OCI-LY1 (cell line): ENCODE data around the gene LMX1A.

Experiments used
- H2AFZ ChIP-seq: fragments of 200-600 bp; sonication (generic), shearing (Covaris generic); 2 replicates; pipeline ENCODE4 v1.6.0; 2014; ENCODE audit warnings: antibody characterized with exemption, mild to moderate bottlenecking, low read length
- H3F3A ChIP-seq: fragments of 200-600 bp; sonication (generic), shearing (Covaris generic); 2 replicates; pipeline ENCODE4 v1.6.0; 2014; ENCODE audit warnings: mild to moderate bottlenecking, antibody characterized with exemption, low read length, moderate library complexity; ENCODE audit not compliant: insufficient read depth
- H3K27ac ChIP-seq: fragments of 200-600 bp; sonication (generic); 2 replicates; pipeline ENCODE4 v1.5.1; 2014; ENCODE audit warnings: low read length, mixed run types, mild to moderate bottlenecking, low read depth; ENCODE audit not compliant: poor library complexity, severe bottlenecking
- H3K27me3 ChIP-seq: fragments of 200-600 bp; sonication (generic); 2 replicates; pipeline ENCODE4 v1.6.0; 2014; ENCODE audit warnings: antibody characterized with exemption, mild to moderate bottlenecking, low read length, moderate library complexity; ENCODE audit not compliant: insufficient read depth
- H3K36me3 ChIP-seq: fragments of 200-600 bp; sonication (generic); 2 replicates; pipeline ENCODE4 v1.6.1; 2014; ENCODE audit warnings: mild to moderate bottlenecking, antibody characterized with exemption, low read length, moderate library complexity, mixed read lengths; ENCODE audit not compliant: insufficient read depth
- H3K4me1 ChIP-seq: fragments of 200-600 bp; sonication (generic); 2 replicates; pipeline ENCODE4 v1.5.1; 2014; ENCODE audit warnings: mild to moderate bottlenecking, low read length, moderate library complexity; ENCODE audit not compliant: insufficient read depth, severe bottlenecking
- H3K4me2 ChIP-seq: fragments of 200-600 bp; sonication (generic), shearing (Covaris generic); 2 replicates; pipeline ENCODE4 v1.6.1; 2014; ENCODE audit warnings: low read length
- H3K4me3 ChIP-seq: fragments of 200-600 bp; sonication (generic); 2 replicates; pipeline ENCODE4 v1.5.1; 2014; ENCODE audit warnings: low read length, low read depth, mild to moderate bottlenecking, mixed read lengths; ENCODE audit not compliant: poor library complexity, severe bottlenecking
- H3K79me2 ChIP-seq: fragments of 200-600 bp; shearing (Covaris generic); 2 replicates; pipeline ENCODE4 v1.6.1; 2016; ENCODE audit warnings: mixed run types, low read length, mixed read lengths; ENCODE audit not compliant: insufficient read depth
- H3K9ac ChIP-seq: fragments of 200-600 bp; sonication (generic), shearing (Covaris generic); 2 replicates; pipeline ENCODE4 v1.6.1; 2014; ENCODE audit warnings: mild to moderate bottlenecking, low read length, mixed read lengths
- H3K9me2 ChIP-seq: fragments of 200-600 bp; sonication (generic), shearing (Covaris generic); 2 replicates; pipeline ENCODE4 v1.6.1; 2014; ENCODE audit warnings: low read depth, mild to moderate bottlenecking, low read length, mixed read lengths
- H3K9me3 ChIP-seq: fragments of 200-600 bp; shearing (Covaris generic); 2 replicates; pipeline ENCODE4 v1.6.1; 2014; ENCODE audit warnings: low read length, mixed read lengths
- H4K20me1 ChIP-seq: fragments of 200-600 bp; sonication (generic), shearing (Covaris generic); 2 replicates; pipeline ENCODE4 v1.6.0; 2016; ENCODE audit warnings: mild to moderate bottlenecking, low read length; ENCODE audit not compliant: insufficient read depth
- EZH2 ChIP-seq: fragments of 200-600 bp; sonication (generic), shearing (Covaris generic); IDR thresholded peaks from 2 replicates; pipeline ENCODE4 v1.8.0; 2017; ENCODE audit warnings: borderline replicate concordance, mixed run types, mild to moderate bottlenecking, antibody characterized with exemption, low read length, moderate library complexity, mixed read lengths
- TF ChIP-seq, protein P1 (sequence below): fragments of 200-600 bp; sonication (generic), shearing (Covaris generic); IDR thresholded peaks from 2 replicates; pipeline ENCODE4 v1.5.1; 2017; ENCODE audit warnings: mild to moderate bottlenecking, antibody characterized with exemption, low read length, moderate library complexity, mixed read lengths

LMX1A gene

GRCh38 chr1:165345502-165345901, 11.0 kb downstream of the LMX1A start:
- Histone ChIP-seq H3K36me3 (no peaks in the 10 kb centered on the region), H3K27ac (no peak overlapping the region), H3K9ac (no peak overlapping the region), H3K27me3 (no peaks in the 10 kb centered on the region), H2AFZ (no peak overlapping the region), H3K4me1 (no peaks in the 10 kb centered on the region), H3F3A (no peaks in the 10 kb centered on the region), H3K4me3 (no peak overlapping the region), H3K4me2 (no peak overlapping the region), H3K9me3 (no peaks in the 10 kb centered on the region), H4K20me1 (no peaks in the 10 kb centered on the region), H3K9me2 (no peaks in the 10 kb centered on the region), H3K79me2 (no peaks in the 10 kb centered on the region)
- TF ChIP-seq, protein P1, sequence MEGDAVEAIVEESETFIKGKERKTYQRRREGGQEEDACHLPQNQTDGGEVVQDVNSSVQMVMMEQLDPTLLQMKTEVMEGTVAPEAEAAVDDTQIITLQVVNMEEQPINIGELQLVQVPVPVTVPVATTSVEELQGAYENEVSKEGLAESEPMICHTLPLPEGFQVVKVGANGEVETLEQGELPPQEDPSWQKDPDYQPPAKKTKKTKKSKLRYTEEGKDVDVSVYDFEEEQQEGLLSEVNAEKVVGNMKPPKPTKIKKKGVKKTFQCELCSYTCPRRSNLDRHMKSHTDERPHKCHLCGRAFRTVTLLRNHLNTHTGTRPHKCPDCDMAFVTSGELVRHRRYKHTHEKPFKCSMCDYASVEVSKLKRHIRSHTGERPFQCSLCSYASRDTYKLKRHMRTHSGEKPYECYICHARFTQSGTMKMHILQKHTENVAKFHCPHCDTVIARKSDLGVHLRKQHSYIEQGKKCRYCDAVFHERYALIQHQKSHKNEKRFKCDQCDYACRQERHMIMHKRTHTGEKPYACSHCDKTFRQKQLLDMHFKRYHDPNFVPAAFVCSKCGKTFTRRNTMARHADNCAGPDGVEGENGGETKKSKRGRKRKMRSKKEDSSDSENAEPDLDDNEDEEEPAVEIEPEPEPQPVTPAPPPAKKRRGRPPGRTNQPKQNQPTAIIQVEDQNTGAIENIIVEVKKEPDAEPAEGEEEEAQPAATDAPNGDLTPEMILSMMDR: no peak
- no peak for TF ChIP-seq EZH2

DNA sequence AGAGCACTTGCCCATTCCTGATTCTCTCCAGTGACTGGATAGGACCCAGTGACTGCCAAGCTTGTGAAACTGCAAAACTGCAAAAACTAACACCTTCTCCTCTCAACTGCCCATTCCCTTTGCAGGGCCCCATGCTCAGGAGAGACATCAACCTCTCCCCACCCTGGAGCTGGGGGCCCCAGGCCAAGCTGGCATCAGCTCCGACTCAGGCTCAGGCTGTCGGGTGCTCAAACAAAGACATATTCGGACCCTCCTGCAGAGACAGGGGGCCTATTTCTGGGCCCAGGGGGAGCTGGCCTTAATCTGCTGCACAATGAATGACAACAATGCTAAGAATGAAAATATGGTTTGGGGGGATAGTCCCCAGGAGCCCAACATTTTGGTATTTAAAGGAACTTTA, 11.8 kb downstream of the LMX1A start:
- H3K27me3 ChIP-seq: no peaks in the 10 kb centered on the region
- TF ChIP-seq, protein P1: no peak
- TF ChIP-seq EZH2: no peak
- no peak overlapping the region for H3K9ac ChIP-seq
- H4K20me1 ChIP-seq: no peaks in the 10 kb centered on the region
- no peaks in the 10 kb centered on the region for H3K4me1 ChIP-seq
- H3K4me3 ChIP-seq: no peak overlapping the region
- H3K79me2 ChIP-seq: no peaks in the 10 kb centered on the region
- no peak overlapping the region for H2AFZ ChIP-seq
- H3K9me3 ChIP-seq: no peaks in the 10 kb centered on the region
- H3K36me3 ChIP-seq: no peaks in the 10 kb centered on the region
- no peak overlapping the region for H3K27ac ChIP-seq
- no peaks in the 10 kb centered on the region for H3K9me2 ChIP-seq
- H3F3A ChIP-seq: no peaks in the 10 kb centered on the region
- no peak overlapping the region for H3K4me2 ChIP-seq

GRCh38 chr1:165344198-165344597, 12.3 kb downstream of the LMX1A start:
- H3K9ac ChIP-seq: no peak overlapping the region
- no peaks in the 10 kb centered on the region for H3F3A ChIP-seq
- H3K9me2 ChIP-seq: no peaks in the 10 kb centered on the region
- H3K4me2 ChIP-seq: no peak overlapping the region
- no peaks in the 10 kb centered on the region for H3K9me3 ChIP-seq
- no peaks in the 10 kb centered on the region for H4K20me1 ChIP-seq
- no peak overlapping the region for H3K27ac ChIP-seq
- no peak overlapping the region for H3K4me3 ChIP-seq
- H3K4me1 ChIP-seq: no peaks in the 10 kb centered on the region
- no peak for TF ChIP-seq EZH2
- TF ChIP-seq, protein P1: no peak
- no peaks in the 10 kb centered on the region for H3K27me3 ChIP-seq
- no peaks in the 10 kb centered on the region for H3K36me3 ChIP-seq
- no peaks in the 10 kb centered on the region for H3K79me2 ChIP-seq
- no peak overlapping the region for H2AFZ ChIP-seq
